ENCODE data around the gene LAMP1.

LAMP1 gene

GRCh38 chr13:113280126-113280525, 16.9 kb upstream of the LAMP1 start:
- no peaks in the 10 kb centered on the region for H3K4me1 Mint-ChIP-seq
- no peak overlapping the region for H3K27ac Mint-ChIP-seq
- peaks cover 27 to 34% of the 10 kb centered on the region in 2 donors for H3K27me3 Mint-ChIP-seq
- peaks cover 3 to 11% of the 10 kb centered on the region in 2 donors for H3K36me3 Mint-ChIP-seq
- ATAC-seq (replicated peaks) (no peak), DNase-seq (no peak)
- H3K9me3 Mint-ChIP-seq: no peaks in the 10 kb centered on the region
- no peak overlapping the region for H3K4me3 Mint-ChIP-seq

GRCh38 chr13:113283904-113284303, 13.1 kb upstream of the LAMP1 start:
- H3K4me1 Mint-ChIP-seq: no peaks in the 10 kb centered on the region
- H3K27ac Mint-ChIP-seq: no peak overlapping the region
- H3K4me3 Mint-ChIP-seq: no peak overlapping the region
- peaks cover 34 to 36% of the 10 kb centered on the region in 2 donors for H3K27me3 Mint-ChIP-seq
- no peak for DNase-seq
- H3K9me3 Mint-ChIP-seq: peaks cover 0 to 2% of the 10 kb centered on the region in 2 donors
- peaks cover 0 to 2% of the 10 kb centered on the region in 2 donors for H3K36me3 Mint-ChIP-seq
- ATAC-seq (replicated peaks): no peak

- H3K36me3 Mint-ChIP-seq: no peaks in the 10 kb centered on the region
- peaks cover 10 to 11% of the 10 kb centered on the region in 2 donors for H3K4me1 Mint-ChIP-seq
- peaks cover 0 to 2% of the 10 kb centered on the region in 2 donors for H3K9me3 Mint-ChIP-seq
- DNase-seq (no peak), ATAC-seq (replicated peaks) (no peak)
- H3K27me3 Mint-ChIP-seq: peaks cover 49 to 54% of the 10 kb centered on the region in 2 donors
- no peak overlapping the region for H3K27ac Mint-ChIP-seq
- H3K4me3 Mint-ChIP-seq: no peak overlapping the region
Observed at GRCh38 chr13:113288880-113289279, 8.2 kb upstream of the LAMP1 start.

GRCh38 chr13:113291129-113291528, 5.9 kb upstream of the LAMP1 start:
- Mint-ChIP-seq H3K9me3 (peaks cover 0 to 2% of the 10 kb centered on the region in 2 donors), H3K27ac (peak overlapping the region; percentile 44), H3K4me1 (peaks cover 10 to 11% of the 10 kb centered on the region in 2 donors), H3K36me3 (no peaks in the 10 kb centered on the region), H3K27me3 (peaks cover 45 to 57% of the 10 kb centered on the region in 2 donors), H3K4me3 (peak overlapping the region; percentile 52 to 59)
- ATAC-seq (replicated peaks) (no peak), DNase-seq (no peak)

GRCh38 chr13:113292021-113292862, 4.8 kb upstream of the LAMP1 start:
- ATAC-seq (replicated peaks) (no peak), DNase-seq (no peak)
- Mint-ChIP-seq H3K27me3 (peaks cover 46 to 62% of the 10 kb centered on the region in 2 donors), H3K36me3 (peaks cover 5 to 6% of the 10 kb centered on the region in 2 donors), H3K4me1 (peaks cover 16 to 20% of the 10 kb centered on the region in 2 donors), H3K9me3 (peaks cover 6 to 7% of the 10 kb centered on the region in 2 donors), H3K4me3 (peak overlapping the region; percentile 65 to 66), H3K27ac (peak overlapping the region; percentile 72)

GRCh38 chr13:113293686-113294085, 3.4 kb upstream of the LAMP1 start:
- H3K27me3 Mint-ChIP-seq: peaks cover 43 to 50% of the 10 kb centered on the region in 2 donors
- no peak overlapping the region for H3K4me3 Mint-ChIP-seq
- DNase-seq (no peak), ATAC-seq (replicated peaks) (no peak)
- H3K27ac Mint-ChIP-seq: no peak overlapping the region
- peaks cover 4 to 7% of the 10 kb centered on the region in 2 donors for H3K9me3 Mint-ChIP-seq
- peaks cover 6 to 14% of the 10 kb centered on the region in 2 donors for H3K36me3 Mint-ChIP-seq
- peaks cover 26 to 33% of the 10 kb centered on the region in 2 donors for H3K4me1 Mint-ChIP-seq

GRCh38 chr13:113295776-113296175, 1.3 kb upstream of the LAMP1 start:
- H3K4me3 Mint-ChIP-seq: peak overlapping the region in 1 of 2 donors; percentile 11
- H3K9me3 Mint-ChIP-seq: peaks cover 4 to 7% of the 10 kb centered on the region in 2 donors
- no peak for ATAC-seq (replicated peaks)
- DNase-seq: no peak
- peaks cover 24 to 29% of the 10 kb centered on the region in 2 donors for H3K27me3 Mint-ChIP-seq
- H3K27ac Mint-ChIP-seq: peak overlapping the region; percentile 100
- H3K4me1 Mint-ChIP-seq: peaks cover 26 to 40% of the 10 kb centered on the region in 2 donors
- H3K36me3 Mint-ChIP-seq: peaks cover 12 to 20% of the 10 kb centered on the region in 2 donors

GRCh38 chr13:113297370-113298042, 467 bp downstream of the LAMP1 start:
- peak; percentile 59 for DNase-seq
- Mint-ChIP-seq H3K9me3 (peaks cover 4 to 7% of the 10 kb centered on the region in 2 donors), H3K4me3 (peak overlapping the region; percentile 95 to 98), H3K36me3 (peaks cover 17 to 23% of the 10 kb centered on the region in 2 donors), H3K27me3 (peaks cover 12 to 14% of the 10 kb centered on the region in 2 donors), H3K4me1 (peaks cover 20 to 32% of the 10 kb centered on the region in 2 donors), H3K27ac (peak overlapping the region; percentile 99)
- ATAC-seq (replicated peaks): peak; percentile 65 to 67

GRCh38 chr13:113298043-113298945, 1.3 kb downstream of the LAMP1 start:
- H3K27ac Mint-ChIP-seq: peak overlapping the region; percentile 99
- H3K36me3 Mint-ChIP-seq: peaks cover 20 to 30% of the 10 kb centered on the region in 2 donors
- no peak for DNase-seq
- ATAC-seq (replicated peaks): no peak
- H3K27me3 Mint-ChIP-seq: peaks cover 10 to 12% of the 10 kb centered on the region in 2 donors
- peaks cover 21 to 29% of the 10 kb centered on the region in 2 donors for H3K4me1 Mint-ChIP-seq
- H3K4me3 Mint-ChIP-seq: peak overlapping the region; percentile 95 to 98
- H3K9me3 Mint-ChIP-seq: peaks cover 4 to 7% of the 10 kb centered on the region in 2 donors

GRCh38 chr13:113299951-113300350, 2.9 kb downstream of the LAMP1 start:
- peaks cover 5 to 6% of the 10 kb centered on the region in 2 donors for H3K27me3 Mint-ChIP-seq
- ATAC-seq (replicated peaks) (peak; percentile 20 to 42), DNase-seq (peak; percentile 45)
- peaks cover 21 to 35% of the 10 kb centered on the region in 2 donors for H3K4me1 Mint-ChIP-seq
- H3K27ac Mint-ChIP-seq: peak overlapping the region; percentile 81
- H3K36me3 Mint-ChIP-seq: peaks cover 23 to 35% of the 10 kb centered on the region in 2 donors
- peaks cover 4 to 7% of the 10 kb centered on the region in 2 donors for H3K9me3 Mint-ChIP-seq
- H3K4me3 Mint-ChIP-seq: no peak overlapping the region

- Mint-ChIP-seq H3K36me3 (peaks cover 28 to 33% of the 10 kb centered on the region in 2 donors), H3K4me1 (peaks cover 13 to 20% of the 10 kb centered on the region in 2 donors), H3K9me3 (no peaks in the 10 kb centered on the region), H3K4me3 (no peak overlapping the region), H3K27me3 (no peaks in the 10 kb centered on the region), H3K27ac (no peak overlapping the region)
- ATAC-seq (replicated peaks) (no peak), DNase-seq (no peak)
Observed at GRCh38 chr13:113302986-113303385, 5.9 kb downstream of the LAMP1 start.

- Mint-ChIP-seq H3K27me3 (no peaks in the 10 kb centered on the region), H3K36me3 (peaks cover 25 to 29% of the 10 kb centered on the region in 2 donors), H3K4me3 (no peak overlapping the region), H3K4me1 (peaks cover 7 to 10% of the 10 kb centered on the region in 2 donors), H3K27ac (no peak overlapping the region), H3K9me3 (no peaks in the 10 kb centered on the region)
- no peak for ATAC-seq (replicated peaks)
- DNase-seq: no peak
Observed at GRCh38 chr13:113304121-113304520, 7.1 kb downstream of the LAMP1 start.

- H3K4me1 Mint-ChIP-seq: peaks cover 6 to 7% of the 10 kb centered on the region in 2 donors
- no peak overlapping the region for H3K4me3 Mint-ChIP-seq
- no peak for DNase-seq
- peaks cover 25 to 29% of the 10 kb centered on the region in 2 donors for H3K36me3 Mint-ChIP-seq
- no peaks in the 10 kb centered on the region for H3K9me3 Mint-ChIP-seq
- H3K27me3 Mint-ChIP-seq: no peaks in the 10 kb centered on the region
- no peak overlapping the region for H3K27ac Mint-ChIP-seq
- ATAC-seq (replicated peaks): no peak
Observed at GRCh38 chr13:113305208-113305607, 8.2 kb downstream of the LAMP1 start.
